Stimulated activated CD8-positive, alpha-beta memory T cell treated with anti-CD3 and anti-CD28 coated beads, Interleukin-7, amount 100 ng/mL, for 24 hours (primary cell): ENCODE data around the gene GPD1L.
"Not testable (repeated sequence)": the region's sequence is repeated elsewhere in the genome, so short reads cannot be mapped to it uniquely, and the experiment has no call there.

Source experiments
- DNase-seq: peaks from one replicate; pipeline ENCODE4 v3.0.0-alpha.2; 2020; ENCODE audit warnings: low read depth

The GPD1L gene

GRCh38 chr3:32106132-32106928 is at the start of gene GPD1L:
Gene GPD1L, plus strand, starts transcription at chr3:32106620. Its CDS starts 92 bp downstream, at chr3:32106712.
- DNase-seq, result peak; percentile 82

GRCh38 chr3:32058465-32058864 is 48.0 kb upstream of the GPD1L start:
- DNase-seq, result not testable (repeated sequence)

- no peak for DNase-seq
Measured at GRCh38 chr3:32062950-32063582, 43.4 kb upstream of the GPD1L start.

- DNase-seq, result no peak
Measured at GRCh38 chr3:32066686-32067085, 39.7 kb upstream of the GPD1L start.

- DNase-seq, result not testable (repeated sequence)
Measured at GRCh38 chr3:32074194-32074593, 32.2 kb upstream of the GPD1L start.

- DNase-seq, result no peak
Measured at GRCh38 chr3:32076566-32076965, 29.9 kb upstream of the GPD1L start.

GRCh38 chr3:32077260-32078084 is 28.9 kb upstream of the GPD1L start:
- DNase-seq, result no peak

- DNase-seq, result no peak
Measured at GRCh38 chr3:32078085-32078634, 28.3 kb upstream of the GPD1L start.

- DNase-seq, result no peak
Measured at GRCh38 chr3:32078864-32079263, 27.6 kb upstream of the GPD1L start.

GRCh38 chr3:32082721-32083120 is 23.7 kb upstream of the GPD1L start:
- DNase-seq, result no peak

GRCh38 chr3:32083702-32084270 is 22.6 kb upstream of the GPD1L start:
- DNase-seq, result no peak

- DNase-seq, result no peak
Measured at GRCh38 chr3:32084870-32085269, 21.6 kb upstream of the GPD1L start.

GRCh38 chr3:32086464-32086863 is 20.0 kb upstream of the GPD1L start:
- no peak for DNase-seq

GRCh38 chr3:32089476-32089875 is 16.9 kb upstream of the GPD1L start:
- DNase-seq, result no peak

GRCh38 chr3:32093204-32093603 is 13.2 kb upstream of the GPD1L start:
- no peak for DNase-seq

- no peak for DNase-seq
Measured at GRCh38 chr3:32095431-32095830, 11.0 kb upstream of the GPD1L start.

- DNase-seq, result no peak
Measured at GRCh38 chr3:32097768-32098167, 8.7 kb upstream of the GPD1L start.

GRCh38 chr3:32098528-32098927 is 7.9 kb upstream of the GPD1L start:
- DNase-seq, result no peak

GRCh38 chr3:32100465-32100864 is 6.0 kb upstream of the GPD1L start:
- DNase-seq, result no peak

GRCh38 chr3:32102289-32102688 is 4.1 kb upstream of the GPD1L start:
- DNase-seq, result no peak

- DNase-seq, result no peak
Measured at GRCh38 chr3:32104492-32104891, 1.9 kb upstream of the GPD1L start.
